ENCODE measurements around the gene LDHD. TPM values are rescaled to one million over a fixed set of nuclear protein-coding genes. Genes with fewer than 3 reads are reported as not detected.
A peak's percentile ranks its signal among the peaks of the same experiment; 100 is the strongest.
"Not testable (repeated sequence)": the region's sequence is repeated elsewhere in the genome, so short reads cannot be mapped to it uniquely, and the experiment has no call there.

LDHD gene
- polyA plus RNA-seq, 2 donors = 11.8 to 12.6 TPM

DNA sequence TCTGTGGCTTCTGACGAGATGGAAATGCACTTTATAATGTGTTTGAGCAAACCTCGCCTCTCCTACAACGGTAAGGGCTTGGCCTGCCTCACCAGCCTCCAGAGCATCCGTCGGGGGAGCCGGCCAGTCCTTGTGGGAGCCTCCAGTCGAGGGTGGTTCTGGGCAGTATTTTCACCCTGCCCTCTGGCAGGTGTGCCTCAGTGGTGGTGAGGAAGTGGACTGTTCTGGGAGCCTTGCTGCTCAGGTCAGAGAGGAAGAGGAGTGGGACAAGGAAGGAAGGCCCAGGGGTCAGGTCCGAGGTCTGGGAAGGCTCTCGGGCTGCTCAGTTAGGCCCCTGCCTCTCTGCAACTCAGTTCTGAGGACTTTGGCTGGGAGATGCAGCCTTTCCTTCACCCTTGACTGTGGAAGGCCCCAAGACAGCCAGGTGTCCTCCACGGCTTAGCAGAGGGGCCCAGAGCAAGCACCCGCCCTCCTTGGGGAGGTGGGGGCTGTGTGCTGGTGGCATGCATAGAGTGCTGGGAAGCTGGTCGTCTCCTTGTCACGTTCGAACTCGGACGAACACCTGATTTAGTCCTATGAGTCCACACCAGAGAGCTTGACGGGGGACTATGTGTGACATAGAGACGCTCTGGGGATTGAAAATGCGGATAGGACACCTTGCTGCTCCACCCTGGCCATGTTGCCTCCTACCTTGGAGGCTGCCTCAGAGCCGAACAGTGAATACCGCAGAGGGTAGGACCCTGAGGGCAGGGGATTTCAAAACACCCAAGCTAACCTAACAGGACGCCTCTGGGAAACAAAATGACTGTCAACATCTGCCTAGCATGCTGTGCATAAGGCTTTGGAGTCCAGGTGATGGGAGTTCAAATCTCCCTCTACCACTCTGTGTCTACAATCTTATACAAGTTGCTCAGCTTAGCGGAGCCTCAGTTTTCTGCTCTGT is 22.7 kb downstream of the LDHD start:
- Histone ChIP-seq H3K4me3 (ENCODE audit: low read depth in 1 of 2, low read length in 2 of 2) (no peak overlapping the region), H3K36me3 (ENCODE audit: control insufficient read depth in 2 of 2, insufficient read depth in 2 of 2, low read length in 1 of 2) (peaks cover 0 to 11% of the 10 kb centered on the region in 2 donors), H3K27me3 (ENCODE audit: control insufficient read depth in 1 of 2, insufficient read depth in 2 of 2, low read length in 2 of 2) (no peaks in the 10 kb centered on the region), H3K9me3 (ENCODE audit: control insufficient read depth in 2 of 2, insufficient read depth in 1 of 2, low read depth in 1 of 2, low read length in 1 of 2) (no peaks in the 10 kb centered on the region), H3K27ac (ENCODE audit: low read depth in 2 of 2, low read length in 1 of 2) (peak overlapping the region in 1 of 2 donors; percentile 52), H3K4me1 (ENCODE audit: control insufficient read depth in 2 of 2, insufficient read depth in 2 of 2, low read length in 1 of 2) (peaks cover 14 to 28% of the 10 kb centered on the region in 2 donors)
- WGBS, 2 donors = 89 to 91% methylated on average over 23 of the region's 23 CpGs

- Histone ChIP-seq H3K9me3 (ENCODE audit: control insufficient read depth in 2 of 2, insufficient read depth in 1 of 2, low read depth in 1 of 2, low read length in 1 of 2) (no peaks in the 10 kb centered on the region), H3K27ac (ENCODE audit: low read depth in 2 of 2, low read length in 1 of 2) (peak overlapping the region in 1 of 2 donors; percentile 68), H3K27me3 (ENCODE audit: control insufficient read depth in 1 of 2, insufficient read depth in 2 of 2, low read length in 2 of 2) (no peaks in the 10 kb centered on the region), H3K36me3 (ENCODE audit: control insufficient read depth in 2 of 2, insufficient read depth in 2 of 2, low read length in 1 of 2) (peaks cover 0 to 11% of the 10 kb centered on the region in 2 donors), H3K4me1 (ENCODE audit: control insufficient read depth in 2 of 2, insufficient read depth in 2 of 2, low read length in 1 of 2) (peaks cover 6 to 17% of the 10 kb centered on the region in 2 donors), H3K4me3 (ENCODE audit: low read depth in 1 of 2, low read length in 2 of 2) (no peak overlapping the region)
- WGBS, 2 donors = 32 to 50% methylated on average over 7 of the region's 7 CpGs
Measured at GRCh38 chr16:75092777-75093176, 23.8 kb downstream of the LDHD start.

GRCh38 chr16:75091619-75092018 is 25.0 kb downstream of the LDHD start:
- peaks cover 3 to 21% of the 10 kb centered on the region in 2 donors for H3K4me1 ChIP-seq (ENCODE audit: control insufficient read depth in 2 of 2, insufficient read depth in 2 of 2, low read length in 1 of 2)
- 48% methylated on average over 3 of the region's 3 CpGs for WGBS, 2 donors

DNA sequence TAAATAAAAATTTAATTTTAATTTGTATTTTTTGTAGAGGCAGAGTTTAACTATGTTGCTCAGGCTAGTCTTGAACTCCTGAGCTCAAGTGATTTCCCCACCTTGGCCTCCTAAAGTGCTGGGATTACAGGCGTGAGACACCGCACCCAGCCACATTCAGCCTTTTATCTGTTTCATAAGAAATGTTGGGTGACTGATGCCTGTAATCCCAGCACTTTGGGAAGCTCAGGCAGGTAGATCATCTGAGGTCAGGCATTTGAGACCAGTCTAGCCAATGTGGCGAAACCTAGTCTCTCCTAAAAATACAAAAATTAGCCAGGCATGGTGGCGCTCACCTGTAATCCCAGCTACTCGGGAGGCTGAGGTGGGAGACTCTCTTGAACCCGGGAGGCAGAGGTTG is 25.7 kb downstream of the LDHD start:
- H3K4me1 ChIP-seq (ENCODE audit: control insufficient read depth in 2 of 2, insufficient read depth in 2 of 2, low read length in 1 of 2) = peaks cover 3 to 20% of the 10 kb centered on the region in 2 donors
- 69 to 76% methylated on average over 6 of the region's 6 CpGs for WGBS, 2 donors

More at GRCh38 chr16:75091619-75092018, 25.0 kb downstream of the LDHD start:
- not testable (repeated sequence) for H3K27ac ChIP-seq (ENCODE audit: low read depth in 2 of 2, low read length in 1 of 2); H3K4me3 ChIP-seq (ENCODE audit: low read depth in 1 of 2, low read length in 2 of 2); H3K9me3 ChIP-seq (ENCODE audit: control insufficient read depth in 2 of 2, insufficient read depth in 1 of 2, low read depth in 1 of 2, low read length in 1 of 2); H3K27me3 ChIP-seq (ENCODE audit: control insufficient read depth in 1 of 2, insufficient read depth in 2 of 2, low read length in 2 of 2)
- peaks cover 0 to 11% of the 10 kb centered on the region in 2 donors for H3K36me3 ChIP-seq (ENCODE audit: control insufficient read depth in 2 of 2, insufficient read depth in 2 of 2, low read length in 1 of 2)

DNA sequence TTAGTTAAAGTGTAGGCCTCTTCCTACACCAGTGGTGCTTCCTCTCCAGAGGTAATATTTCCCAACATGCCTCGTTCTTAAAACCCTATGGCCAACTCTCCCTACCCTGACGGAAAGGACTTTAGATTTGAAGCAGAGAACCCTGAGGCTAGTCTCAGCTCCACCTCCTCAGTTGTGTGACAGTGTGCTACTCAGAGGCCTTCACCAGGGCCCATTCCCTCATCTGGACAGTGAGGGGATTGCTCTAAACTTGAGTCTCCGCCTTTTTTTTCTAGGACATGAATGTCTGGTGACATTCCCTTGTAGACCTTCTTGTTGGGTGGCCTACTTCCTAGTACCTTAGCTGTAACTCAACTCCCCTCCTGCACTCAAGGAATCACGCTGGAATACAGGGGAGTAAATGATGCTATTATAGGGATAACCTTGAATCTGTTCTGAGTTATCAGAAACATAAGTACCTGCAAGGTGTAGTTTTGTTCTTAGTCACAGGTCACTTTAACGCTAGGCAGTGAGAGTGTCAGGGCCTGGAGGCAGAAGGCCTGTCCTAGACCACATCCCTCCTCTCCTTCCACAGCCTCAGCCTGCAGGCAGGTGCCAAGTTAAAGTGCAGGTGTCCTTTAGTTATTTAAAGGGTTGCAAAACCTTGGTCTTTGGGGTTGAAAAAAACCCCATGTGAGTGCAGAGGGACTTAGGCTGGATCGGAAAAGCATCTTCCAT is 26.9 kb downstream of the LDHD start:
- Histone ChIP-seq H3K4me3 (ENCODE audit: low read depth in 1 of 2, low read length in 2 of 2) (no peak overlapping the region), H3K27ac (ENCODE audit: low read depth in 2 of 2, low read length in 1 of 2) (no peak overlapping the region), H3K9me3 (ENCODE audit: control insufficient read depth in 2 of 2, insufficient read depth in 1 of 2, low read depth in 1 of 2, low read length in 1 of 2) (no peaks in the 10 kb centered on the region), H3K36me3 (ENCODE audit: control insufficient read depth in 2 of 2, insufficient read depth in 2 of 2, low read length in 1 of 2) (peaks cover 0 to 9% of the 10 kb centered on the region in 2 donors), H3K27me3 (ENCODE audit: control insufficient read depth in 1 of 2, insufficient read depth in 2 of 2, low read length in 2 of 2) (no peaks in the 10 kb centered on the region), H3K4me1 (ENCODE audit: control insufficient read depth in 2 of 2, insufficient read depth in 2 of 2, low read length in 1 of 2) (peaks cover 0 to 16% of the 10 kb centered on the region in 2 donors)
- WGBS, 2 donors = 73 to 74% methylated on average over 6 of the region's 6 CpGs

More for the DNA sequence above, 25.7 kb downstream of the LDHD start:
- not testable (repeated sequence) for H3K9me3 ChIP-seq (ENCODE audit: control insufficient read depth in 2 of 2, insufficient read depth in 1 of 2, low read depth in 1 of 2, low read length in 1 of 2); H3K4me3 ChIP-seq (ENCODE audit: low read depth in 1 of 2, low read length in 2 of 2); H3K27me3 ChIP-seq (ENCODE audit: control insufficient read depth in 1 of 2, insufficient read depth in 2 of 2, low read length in 2 of 2)
- Histone ChIP-seq H3K27ac (ENCODE audit: low read depth in 2 of 2, low read length in 1 of 2) (peak overlapping the region in 1 of 2 donors; percentile 52), H3K36me3 (ENCODE audit: control insufficient read depth in 2 of 2, insufficient read depth in 2 of 2, low read length in 1 of 2) (peaks cover 0 to 11% of the 10 kb centered on the region in 2 donors)

GRCh38 chr16:75088934-75089333 is 27.6 kb downstream of the LDHD start:
- no peaks in the 10 kb centered on the region for H3K9me3 ChIP-seq (ENCODE audit: control insufficient read depth in 2 of 2, insufficient read depth in 1 of 2, low read depth in 1 of 2, low read length in 1 of 2)
- no peak overlapping the region for H3K27ac ChIP-seq (ENCODE audit: low read depth in 2 of 2, low read length in 1 of 2)
- H3K4me3 ChIP-seq (ENCODE audit: low read depth in 1 of 2, low read length in 2 of 2) = no peak overlapping the region
- 82 to 84% methylated on average over 8 of the region's 8 CpGs for WGBS, 2 donors
- peaks cover 0 to 17% of the 10 kb centered on the region in 2 donors for H3K4me1 ChIP-seq (ENCODE audit: control insufficient read depth in 2 of 2, insufficient read depth in 2 of 2, low read length in 1 of 2)
- no peaks in the 10 kb centered on the region for H3K27me3 ChIP-seq (ENCODE audit: control insufficient read depth in 1 of 2, insufficient read depth in 2 of 2, low read length in 2 of 2)
- peaks cover 0 to 5% of the 10 kb centered on the region in 2 donors for H3K36me3 ChIP-seq (ENCODE audit: control insufficient read depth in 2 of 2, insufficient read depth in 2 of 2, low read length in 1 of 2)

DNA sequence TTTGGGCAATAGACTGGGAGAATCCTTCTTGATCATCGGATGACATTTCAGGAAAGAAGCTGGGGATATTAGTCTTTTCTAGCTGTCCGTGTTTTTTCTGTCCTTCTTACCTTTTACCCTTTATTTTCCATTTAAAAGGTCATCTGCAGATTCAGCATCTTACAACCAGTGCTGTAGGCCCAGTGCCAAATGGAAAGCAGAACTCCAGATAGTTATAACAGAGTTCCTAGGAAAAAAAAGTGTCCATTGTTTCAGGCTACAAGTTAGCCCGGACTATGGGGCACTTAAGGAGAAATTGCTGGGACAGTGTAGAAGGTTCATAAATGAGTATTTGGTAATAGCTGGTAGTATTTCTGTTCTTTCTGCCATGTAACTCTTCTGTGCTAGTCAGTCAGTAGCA is 28.4 kb downstream of the LDHD start:
- peaks cover 0 to 19% of the 10 kb centered on the region in 2 donors for H3K4me1 ChIP-seq (ENCODE audit: control insufficient read depth in 2 of 2, insufficient read depth in 2 of 2, low read length in 1 of 2)
- 70% methylated on average over 3 of the region's 3 CpGs for WGBS, 2 donors
- no peaks in the 10 kb centered on the region for H3K27me3 ChIP-seq (ENCODE audit: control insufficient read depth in 1 of 2, insufficient read depth in 2 of 2, low read length in 2 of 2)
- no peaks in the 10 kb centered on the region for H3K36me3 ChIP-seq (ENCODE audit: control insufficient read depth in 2 of 2, insufficient read depth in 2 of 2, low read length in 1 of 2)
- no peak overlapping the region for H3K27ac ChIP-seq (ENCODE audit: low read depth in 2 of 2, low read length in 1 of 2)
- no peaks in the 10 kb centered on the region for H3K9me3 ChIP-seq (ENCODE audit: control insufficient read depth in 2 of 2, insufficient read depth in 1 of 2, low read depth in 1 of 2, low read length in 1 of 2)
- H3K4me3 ChIP-seq (ENCODE audit: low read depth in 1 of 2, low read length in 2 of 2) = no peak overlapping the region

GRCh38 chr16:75087375-75087979 is 29.1 kb downstream of the LDHD start:
- H3K36me3 ChIP-seq (ENCODE audit: control insufficient read depth in 2 of 2, insufficient read depth in 2 of 2, low read length in 1 of 2) = no peaks in the 10 kb centered on the region
- H3K4me1 ChIP-seq (ENCODE audit: control insufficient read depth in 2 of 2, insufficient read depth in 2 of 2, low read length in 1 of 2) = peaks cover 0 to 16% of the 10 kb centered on the region in 2 donors
- WGBS, 2 donors = 34 to 36% methylated on average over 10 of the region's 10 CpGs
- H3K9me3 ChIP-seq (ENCODE audit: control insufficient read depth in 2 of 2, insufficient read depth in 1 of 2, low read depth in 1 of 2, low read length in 1 of 2) = no peaks in the 10 kb centered on the region
- H3K27me3 ChIP-seq (ENCODE audit: control insufficient read depth in 1 of 2, insufficient read depth in 2 of 2, low read length in 2 of 2) = no peaks in the 10 kb centered on the region
- peak overlapping the region; percentile 73 to 91 for H3K27ac ChIP-seq (ENCODE audit: low read depth in 2 of 2, low read length in 1 of 2)
- H3K4me3 ChIP-seq (ENCODE audit: low read depth in 1 of 2, low read length in 2 of 2) = no peak overlapping the region

GRCh38 chr16:75086688-75087374 is 29.7 kb downstream of the LDHD start:
- Histone ChIP-seq H3K27ac (ENCODE audit: low read depth in 2 of 2, low read length in 1 of 2) (peak overlapping the region; percentile 21 to 91), H3K27me3 (ENCODE audit: control insufficient read depth in 1 of 2, insufficient read depth in 2 of 2, low read length in 2 of 2) (no peaks in the 10 kb centered on the region), H3K9me3 (ENCODE audit: control insufficient read depth in 2 of 2, insufficient read depth in 1 of 2, low read depth in 1 of 2, low read length in 1 of 2) (no peaks in the 10 kb centered on the region), H3K36me3 (ENCODE audit: control insufficient read depth in 2 of 2, insufficient read depth in 2 of 2, low read length in 1 of 2) (no peaks in the 10 kb centered on the region), H3K4me1 (ENCODE audit: control insufficient read depth in 2 of 2, insufficient read depth in 2 of 2, low read length in 1 of 2) (peaks cover 0 to 19% of the 10 kb centered on the region in 2 donors), H3K4me3 (ENCODE audit: low read depth in 1 of 2, low read length in 2 of 2) (no peak overlapping the region)
- WGBS, 2 donors = 79 to 80% methylated on average over 10 of the region's 10 CpGs

Data from esophagus (tissue), 2 donors.